ENCODE data around the gene RDH14. TPM values are rescaled to one million over a fixed set of nuclear protein-coding genes. Genes with fewer than 3 reads are reported as not detected.

Gene RDH14
- total RNA-seq, 2 experiments from 2014 or later: 18.8 to 19.4 TPM

- H3K9me3 Mint-ChIP-seq: no peaks in the 10 kb centered on the region
- intact Hi-C loops (cut with micrococcal nuclease): loop anchor here (10.0 kb wide), 2 partner anchors 217 to 837 kb away; no protein-coding TSS in a partner anchor
- H3K27me3 Mint-ChIP-seq: no peaks in the 10 kb centered on the region
- DNase-seq (no peak), ATAC-seq (no peak)
- H3K27ac Mint-ChIP-seq: no peak overlapping the region
- ChIA-PET CTCF (interaction anchor here (1.2 kb wide), 1 partner anchor 8 kb away, joined by 3 read pairs; no protein-coding TSS in a partner anchor), POLR2A (no interaction called here)
- no peaks in the 10 kb centered on the region for H3K36me3 Mint-ChIP-seq (ENCODE audit: low read depth)
- no peak overlapping the region for H3K4me3 Mint-ChIP-seq
- H3K4me1 Mint-ChIP-seq (ENCODE audit: low read depth): no peaks in the 10 kb centered on the region
- no peak for TF ChIP-seq CTCF (IDR thresholded peaks at IDR 0.05)
Measured at GRCh38 chr2:18527822-18528221, 32.6 kb downstream of the RDH14 start.

- no peak for TF ChIP-seq CTCF (IDR thresholded peaks at IDR 0.05)
- no peak overlapping the region for H3K4me3 Mint-ChIP-seq
- ChIA-PET POLR2A (no interaction called here), CTCF (no interaction called here)
- no peaks in the 10 kb centered on the region for H3K27me3 Mint-ChIP-seq
- ATAC-seq (no peak), DNase-seq (no peak)
- no peaks in the 10 kb centered on the region for H3K9me3 Mint-ChIP-seq
- H3K4me1 Mint-ChIP-seq (ENCODE audit: low read depth): no peaks in the 10 kb centered on the region
- H3K27ac Mint-ChIP-seq: no peak overlapping the region
- no peaks in the 10 kb centered on the region for H3K36me3 Mint-ChIP-seq (ENCODE audit: low read depth)
- intact Hi-C loops (cut with micrococcal nuclease): loop anchor here (10.0 kb wide), 2 partner anchors 217 to 837 kb away; no protein-coding TSS in a partner anchor
Measured at GRCh38 chr2:18527326-18527725, 33.1 kb downstream of the RDH14 start.

GRCh38 chr2:18526429-18526828 is 34.0 kb downstream of the RDH14 start:
- no peak for ATAC-seq
- Mint-ChIP-seq H3K4me3 (no peak overlapping the region), H3K4me1 (ENCODE audit: low read depth) (no peaks in the 10 kb centered on the region), H3K27ac (no peak overlapping the region), H3K36me3 (ENCODE audit: low read depth) (no peaks in the 10 kb centered on the region), H3K27me3 (no peaks in the 10 kb centered on the region), H3K9me3 (no peaks in the 10 kb centered on the region)
- no peak for TF ChIP-seq CTCF (IDR thresholded peaks at IDR 0.05)
- CTCF ChIA-PET: interaction anchor here (0.7 kb wide), 1 partner anchor 8 kb away, joined by 3 read pairs; no protein-coding TSS in a partner anchor
- POLR2A ChIA-PET: no interaction called here
- DNase-seq: no peak
- intact Hi-C loops (cut with micrococcal nuclease): loop anchor here (10.0 kb wide), 2 partner anchors 218 to 838 kb away; no protein-coding TSS in a partner anchor

GRCh38 chr2:18525852-18526251 is 34.6 kb downstream of the RDH14 start:
- H3K4me1 Mint-ChIP-seq (ENCODE audit: low read depth): no peaks in the 10 kb centered on the region
- CTCF ChIA-PET: interaction anchor here (0.7 kb wide), 1 partner anchor 9 kb away, joined by 3 read pairs; no protein-coding TSS in a partner anchor
- ATAC-seq (no peak), DNase-seq (no peak)
- no peak overlapping the region for H3K27ac Mint-ChIP-seq
- H3K36me3 Mint-ChIP-seq (ENCODE audit: low read depth): no peaks in the 10 kb centered on the region
- intact Hi-C loops (cut with micrococcal nuclease): loop anchor here (10.0 kb wide), 2 partner anchors 219 to 839 kb away; no protein-coding TSS in a partner anchor
- H3K4me3 Mint-ChIP-seq: no peak overlapping the region
- no peaks in the 10 kb centered on the region for H3K27me3 Mint-ChIP-seq
- POLR2A ChIA-PET: no interaction called here
- TF ChIP-seq CTCF (IDR thresholded peaks at IDR 0.05): no peak
- no peaks in the 10 kb centered on the region for H3K9me3 Mint-ChIP-seq

- POLR2A ChIA-PET: no interaction called here
- no peak overlapping the region for H3K4me3 Mint-ChIP-seq
- no peaks in the 10 kb centered on the region for H3K36me3 Mint-ChIP-seq (ENCODE audit: low read depth)
- no peak for ATAC-seq
- H3K27me3 Mint-ChIP-seq: peaks cover 2% of the 10 kb centered on the region
- intact Hi-C loops (cut with micrococcal nuclease): loop anchor here (10.0 kb wide), 2 partner anchors 220 to 840 kb away; no protein-coding TSS in a partner anchor
- no peaks in the 10 kb centered on the region for H3K9me3 Mint-ChIP-seq
- DNase-seq: no peak
- H3K4me1 Mint-ChIP-seq (ENCODE audit: low read depth): no peaks in the 10 kb centered on the region
- no peak for TF ChIP-seq CTCF (IDR thresholded peaks at IDR 0.05)
- H3K27ac Mint-ChIP-seq: no peak overlapping the region
- CTCF ChIA-PET: no interaction called here
Measured at GRCh38 chr2:18525236-18525635, 35.2 kb downstream of the RDH14 start.

Measured in activated CD8-positive, alpha-beta T cell treated with anti-CD3 and anti-CD28 coated beads for 36 hours (primary cell).